Measurements from ENCODE around the gene STK38. TPM values are rescaled to one million over a fixed set of nuclear protein-coding genes. Genes with fewer than 3 reads are reported as not detected.

Gene STK38
- total RNA-seq, 1 experiment from 2014 or later, result 44.7 TPM

DNA sequence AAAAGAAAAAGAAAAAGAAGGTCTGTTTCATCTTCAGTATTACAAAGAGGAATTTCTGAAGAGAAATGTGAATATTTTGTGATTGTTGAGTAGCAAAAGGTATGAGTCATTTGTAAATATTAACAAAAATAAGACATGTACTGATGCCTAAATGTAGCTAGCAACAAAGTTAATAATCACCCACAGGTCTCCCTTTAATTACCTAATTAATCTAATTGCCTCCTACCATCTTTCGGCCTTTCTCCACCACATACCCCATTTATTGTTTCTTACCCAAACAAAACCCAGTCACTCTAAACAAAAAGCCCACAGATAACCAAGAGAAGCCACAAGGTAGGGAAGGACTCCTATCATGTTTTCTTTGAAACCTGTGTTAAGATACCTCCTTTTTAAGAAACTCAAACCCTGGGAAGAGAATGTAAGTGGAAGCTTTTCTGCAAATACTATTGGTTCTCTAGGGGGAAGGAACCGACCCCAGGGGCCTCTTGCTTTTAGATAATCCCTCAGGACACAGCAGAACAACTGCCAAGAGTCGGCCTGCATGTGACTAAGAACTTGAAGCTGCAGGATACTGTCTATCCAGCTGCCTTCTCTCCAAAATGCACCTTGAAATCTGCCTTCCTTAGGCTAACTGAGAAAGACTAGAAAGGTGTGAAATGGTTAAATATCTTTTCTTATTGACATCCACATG is 16.1 kb upstream of the STK38 start:
- Histone ChIP-seq H3K4me1 (ENCODE audit: control insufficient read depth, insufficient read depth, low read length) (no peaks in the 10 kb centered on the region; the same call in 1 of the 2 replicates), H3K9me3 (ENCODE audit: control insufficient read depth, insufficient read depth, low read depth, low read length) (no peaks in the 10 kb centered on the region), H3K36me3 (ENCODE audit: control insufficient read depth, insufficient read depth, low read length) (no peaks in the 10 kb centered on the region), H3K4me3 (ENCODE audit: low read depth in 2 of 2, low read length in 2 of 2) (no peak overlapping the region), H3K27ac (ENCODE audit: low read length) (no peak overlapping the region), H3K27me3 (ENCODE audit: control insufficient read depth, insufficient read depth, low read length) (no peaks in the 10 kb centered on the region)
- POLR2A ChIA-PET, result interaction anchor here (0.6 kb wide), 1 partner anchor 200 kb away, joined by 6 read pairs; no protein-coding TSS in a partner anchor
- no TSS peak for BruUV-seq (replicated peaks)
- no peak for ATAC-seq
- intact Hi-C loops (cut with micrococcal nuclease; ENCODE audit: unreplicated experiment), result no loop called here
- TF ChIP-seq TCF7L2 (IDR thresholded peaks at IDR 0.05; ENCODE audit: low read depth, low read length) (no peak), SIN3A (IDR thresholded peaks at IDR 0.05; ENCODE audit: borderline replicate concordance, insufficient read depth, low read depth, low read length) (no peak), POLR2AphosphoS5 (IDR thresholded peaks at IDR 0.05; ENCODE audit: low read depth, low read length) (no peak)
- TF ChIP-seq, protein P1, sequence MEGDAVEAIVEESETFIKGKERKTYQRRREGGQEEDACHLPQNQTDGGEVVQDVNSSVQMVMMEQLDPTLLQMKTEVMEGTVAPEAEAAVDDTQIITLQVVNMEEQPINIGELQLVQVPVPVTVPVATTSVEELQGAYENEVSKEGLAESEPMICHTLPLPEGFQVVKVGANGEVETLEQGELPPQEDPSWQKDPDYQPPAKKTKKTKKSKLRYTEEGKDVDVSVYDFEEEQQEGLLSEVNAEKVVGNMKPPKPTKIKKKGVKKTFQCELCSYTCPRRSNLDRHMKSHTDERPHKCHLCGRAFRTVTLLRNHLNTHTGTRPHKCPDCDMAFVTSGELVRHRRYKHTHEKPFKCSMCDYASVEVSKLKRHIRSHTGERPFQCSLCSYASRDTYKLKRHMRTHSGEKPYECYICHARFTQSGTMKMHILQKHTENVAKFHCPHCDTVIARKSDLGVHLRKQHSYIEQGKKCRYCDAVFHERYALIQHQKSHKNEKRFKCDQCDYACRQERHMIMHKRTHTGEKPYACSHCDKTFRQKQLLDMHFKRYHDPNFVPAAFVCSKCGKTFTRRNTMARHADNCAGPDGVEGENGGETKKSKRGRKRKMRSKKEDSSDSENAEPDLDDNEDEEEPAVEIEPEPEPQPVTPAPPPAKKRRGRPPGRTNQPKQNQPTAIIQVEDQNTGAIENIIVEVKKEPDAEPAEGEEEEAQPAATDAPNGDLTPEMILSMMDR (IDR thresholded peaks at IDR 0.05), result no peak
- TF ChIP-seq, protein P2, sequence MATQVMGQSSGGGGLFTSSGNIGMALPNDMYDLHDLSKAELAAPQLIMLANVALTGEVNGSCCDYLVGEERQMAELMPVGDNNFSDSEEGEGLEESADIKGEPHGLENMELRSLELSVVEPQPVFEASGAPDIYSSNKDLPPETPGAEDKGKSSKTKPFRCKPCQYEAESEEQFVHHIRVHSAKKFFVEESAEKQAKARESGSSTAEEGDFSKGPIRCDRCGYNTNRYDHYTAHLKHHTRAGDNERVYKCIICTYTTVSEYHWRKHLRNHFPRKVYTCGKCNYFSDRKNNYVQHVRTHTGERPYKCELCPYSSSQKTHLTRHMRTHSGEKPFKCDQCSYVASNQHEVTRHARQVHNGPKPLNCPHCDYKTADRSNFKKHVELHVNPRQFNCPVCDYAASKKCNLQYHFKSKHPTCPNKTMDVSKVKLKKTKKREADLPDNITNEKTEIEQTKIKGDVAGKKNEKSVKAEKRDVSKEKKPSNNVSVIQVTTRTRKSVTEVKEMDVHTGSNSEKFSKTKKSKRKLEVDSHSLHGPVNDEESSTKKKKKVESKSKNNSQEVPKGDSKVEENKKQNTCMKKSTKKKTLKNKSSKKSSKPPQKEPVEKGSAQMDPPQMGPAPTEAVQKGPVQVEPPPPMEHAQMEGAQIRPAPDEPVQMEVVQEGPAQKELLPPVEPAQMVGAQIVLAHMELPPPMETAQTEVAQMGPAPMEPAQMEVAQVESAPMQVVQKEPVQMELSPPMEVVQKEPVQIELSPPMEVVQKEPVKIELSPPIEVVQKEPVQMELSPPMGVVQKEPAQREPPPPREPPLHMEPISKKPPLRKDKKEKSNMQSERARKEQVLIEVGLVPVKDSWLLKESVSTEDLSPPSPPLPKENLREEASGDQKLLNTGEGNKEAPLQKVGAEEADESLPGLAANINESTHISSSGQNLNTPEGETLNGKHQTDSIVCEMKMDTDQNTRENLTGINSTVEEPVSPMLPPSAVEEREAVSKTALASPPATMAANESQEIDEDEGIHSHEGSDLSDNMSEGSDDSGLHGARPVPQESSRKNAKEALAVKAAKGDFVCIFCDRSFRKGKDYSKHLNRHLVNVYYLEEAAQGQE (IDR thresholded peaks at IDR 0.05; ENCODE audit: insufficient read depth in 1 of 2, low read depth in 2 of 2, low read length in 1 of 2), result no peak
- no peak for DNase-seq (ENCODE audit: low read depth, low spot score)
- CTCF ChIA-PET, result no interaction called here
- in situ Hi-C loops (cut with HindIII; ENCODE audit: low pct_unique_long_range_greater_than_20kb, low sequenced_read_pairs), result no loop called here

DNA sequence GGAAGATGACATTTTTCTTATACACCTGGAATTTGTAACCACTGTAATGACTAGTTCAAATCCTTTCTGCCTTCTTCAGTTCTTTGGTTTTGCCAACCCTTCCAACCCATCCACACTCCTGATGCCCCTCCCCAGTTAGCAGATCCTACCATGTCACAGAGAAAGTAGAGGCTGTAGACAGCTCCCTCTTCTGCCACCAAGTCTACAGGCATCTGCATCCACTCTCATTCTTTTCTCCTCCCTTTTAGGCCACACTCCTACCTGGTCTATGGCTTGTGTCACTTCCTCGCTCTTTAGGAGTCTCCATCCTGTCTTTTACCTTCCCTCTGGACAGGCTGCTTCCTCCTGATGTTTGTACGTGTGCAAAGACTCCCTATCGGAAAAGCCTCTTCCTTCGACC is 13.5 kb upstream of the STK38 start:
- ChIA-PET CTCF (no interaction called here), POLR2A (interaction anchor here (0.7 kb wide), 1 partner anchor 17 kb away, joined by 3 read pairs; no protein-coding TSS in a partner anchor)
- H3K27ac ChIP-seq (ENCODE audit: low read length), result no peak overlapping the region
- TF ChIP-seq, protein P1 (IDR thresholded peaks at IDR 0.05), result no peak
- in situ Hi-C loops (cut with HindIII; ENCODE audit: low pct_unique_long_range_greater_than_20kb, low sequenced_read_pairs) (no loop called here), intact Hi-C loops (cut with micrococcal nuclease; ENCODE audit: unreplicated experiment) (no loop called here)
- no peaks in the 10 kb centered on the region for H3K4me1 ChIP-seq (ENCODE audit: control insufficient read depth, insufficient read depth, low read length)
- BruUV-seq (replicated peaks), result no TSS peak
- no peaks in the 10 kb centered on the region for H3K36me3 ChIP-seq (ENCODE audit: control insufficient read depth, insufficient read depth, low read length)
- no peaks in the 10 kb centered on the region for H3K27me3 ChIP-seq (ENCODE audit: control insufficient read depth, insufficient read depth, low read length)
- ATAC-seq, result no peak
- no peak overlapping the region for H3K4me3 ChIP-seq (ENCODE audit: low read depth in 2 of 2, low read length in 2 of 2)
- H3K9me3 ChIP-seq (ENCODE audit: control insufficient read depth, insufficient read depth, low read depth, low read length), result no peaks in the 10 kb centered on the region
- DNase-seq (ENCODE audit: low read depth, low spot score), result no peak
